HUES48 (cell line): ENCODE data around the gene KLHL14.
A peak's percentile ranks its signal among the peaks of the same experiment; 100 is the strongest.

ENCODE experiments used
- H3K27ac ChIP-seq: one replicate; pipeline ENCODE4 v1.7.0; 2013; ENCODE audit warnings: low read depth, low read length, inconsistent platforms
- H3K27me3 ChIP-seq: 2 replicates; pipeline ENCODE4 v1.6.1; 2013; ENCODE audit warnings: mild to moderate bottlenecking, low read length; ENCODE audit not compliant: control insufficient read depth, insufficient read depth
- H3K36me3 ChIP-seq: 2 replicates; pipeline ENCODE4 v1.6.1; 2013; ENCODE audit warnings: low read length; ENCODE audit not compliant: control insufficient read depth, insufficient read depth
- H3K4me1 ChIP-seq: 2 replicates; pipeline ENCODE4 v1.6.1; 2013; ENCODE audit warnings: mild to moderate bottlenecking, low read length; ENCODE audit not compliant: control insufficient read depth, insufficient read depth
- H3K4me3 ChIP-seq: 2 replicates; pipeline ENCODE4 v1.5.1; 2013; ENCODE audit warnings: mild to moderate bottlenecking, low read depth, low read length
- H3K9ac ChIP-seq: 2 replicates; pipeline ENCODE4 v1.6.1; 2013; ENCODE audit warnings: mild to moderate bottlenecking, low read depth, low read length, moderate library complexity
- H3K9me3 ChIP-seq: 2 replicates; pipeline ENCODE4 v1.6.1; 2013; ENCODE audit warnings: low read length; ENCODE audit not compliant: control insufficient read depth, insufficient read depth

Gene KLHL14

GRCh38 chr18:32753656-32754260 is 19.1 kb downstream of the KLHL14 start:
- H3K9ac ChIP-seq = no peak overlapping the region
- peaks cover 24% of the 10 kb centered on the region for H3K4me1 ChIP-seq
- no peaks in the 10 kb centered on the region for H3K9me3 ChIP-seq
- no peaks in the 10 kb centered on the region for H3K36me3 ChIP-seq
- no peaks in the 10 kb centered on the region for H3K27me3 ChIP-seq
- H3K27ac ChIP-seq = peak overlapping the region; percentile 87
- H3K4me3 ChIP-seq = no peak overlapping the region

DNA sequence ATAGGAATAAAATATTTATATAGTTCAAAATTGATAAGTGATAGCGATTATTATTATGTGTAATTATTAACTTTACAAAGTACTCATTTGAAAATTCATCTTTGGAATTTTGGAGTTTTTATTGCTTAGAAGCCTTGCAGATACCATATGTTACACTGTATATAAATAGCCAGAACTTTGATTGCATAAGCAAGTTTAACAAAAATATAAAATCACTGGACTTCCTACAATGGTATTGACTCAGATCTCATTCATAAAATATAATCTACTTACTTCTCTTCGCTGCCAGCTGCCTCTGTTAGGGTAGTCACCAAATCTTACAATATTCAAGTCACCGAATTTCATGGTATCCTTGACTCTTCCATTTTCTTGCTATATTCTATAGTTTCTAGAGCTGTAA is 22.5 kb downstream of the KLHL14 start:
- Histone ChIP-seq H3K27me3 (no peaks in the 10 kb centered on the region), H3K9me3 (no peaks in the 10 kb centered on the region), H3K27ac (no peak overlapping the region), H3K36me3 (no peaks in the 10 kb centered on the region), H3K9ac (no peak overlapping the region), H3K4me1 (peaks cover 16% of the 10 kb centered on the region), H3K4me3 (no peak overlapping the region)

- H3K27ac ChIP-seq = no peak overlapping the region
- peaks cover 10% of the 10 kb centered on the region for H3K4me1 ChIP-seq
- no peaks in the 10 kb centered on the region for H3K9me3 ChIP-seq
- H3K36me3 ChIP-seq = no peaks in the 10 kb centered on the region
- no peak overlapping the region for H3K4me3 ChIP-seq
- no peak overlapping the region for H3K9ac ChIP-seq
- no peaks in the 10 kb centered on the region for H3K27me3 ChIP-seq
Observed at GRCh38 chr18:32749809-32750208, 23.0 kb downstream of the KLHL14 start.

GRCh38 chr18:32742579-32742978 is 30.2 kb downstream of the KLHL14 start:
- Histone ChIP-seq H3K4me1 (peaks cover 27% of the 10 kb centered on the region), H3K27ac (peak overlapping the region; percentile 26), H3K4me3 (no peak overlapping the region), H3K36me3 (no peaks in the 10 kb centered on the region), H3K27me3 (no peaks in the 10 kb centered on the region), H3K9me3 (no peaks in the 10 kb centered on the region), H3K9ac (no peak overlapping the region)

DNA sequence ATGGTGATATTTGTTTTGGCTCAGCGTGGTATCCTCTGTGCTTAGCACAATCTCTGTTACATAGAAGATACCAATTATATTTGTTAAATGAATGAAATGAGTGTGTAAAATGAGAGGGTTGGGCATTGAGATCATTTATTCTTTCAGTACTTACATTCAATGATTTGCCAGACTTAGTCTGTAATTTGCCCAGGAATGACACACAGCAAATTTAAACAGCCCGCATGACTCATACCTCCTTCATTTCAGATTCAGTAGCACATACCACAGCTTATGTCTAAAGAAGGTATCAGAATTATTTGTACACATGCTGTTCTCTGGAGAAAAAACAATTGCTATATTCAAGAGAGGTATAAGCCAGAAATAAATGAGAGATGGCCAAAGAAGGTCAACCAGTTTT is 37.0 kb downstream of the KLHL14 start:
- H3K36me3 ChIP-seq = no peaks in the 10 kb centered on the region
- H3K27ac ChIP-seq = no peak overlapping the region
- no peaks in the 10 kb centered on the region for H3K27me3 ChIP-seq
- H3K4me3 ChIP-seq = no peak overlapping the region
- H3K9me3 ChIP-seq = no peaks in the 10 kb centered on the region
- 0 out of 2 replicates have a peak, but pooled peaks cover 2% of the 10 kb centered on the region for H3K4me1 ChIP-seq
- no peak overlapping the region for H3K9ac ChIP-seq

- H3K36me3 ChIP-seq = no peaks in the 10 kb centered on the region
- H3K4me3 ChIP-seq = no peak overlapping the region
- H3K27ac ChIP-seq = no peak overlapping the region
- no peaks in the 10 kb centered on the region for H3K9me3 ChIP-seq
- H3K9ac ChIP-seq = no peak overlapping the region
- H3K4me1 ChIP-seq = peaks cover 14% of the 10 kb centered on the region
- H3K27me3 ChIP-seq = no peaks in the 10 kb centered on the region
Observed at GRCh38 chr18:32734442-32734841, 38.4 kb downstream of the KLHL14 start.

- Histone ChIP-seq H3K27me3 (no peaks in the 10 kb centered on the region), H3K36me3 (no peaks in the 10 kb centered on the region), H3K9me3 (no peaks in the 10 kb centered on the region), H3K4me3 (no peak overlapping the region), H3K27ac (no peak overlapping the region), H3K9ac (no peak overlapping the region), H3K4me1 (peaks cover 25% of the 10 kb centered on the region)
Observed at GRCh38 chr18:32732165-32732564, 40.7 kb downstream of the KLHL14 start.

DNA sequence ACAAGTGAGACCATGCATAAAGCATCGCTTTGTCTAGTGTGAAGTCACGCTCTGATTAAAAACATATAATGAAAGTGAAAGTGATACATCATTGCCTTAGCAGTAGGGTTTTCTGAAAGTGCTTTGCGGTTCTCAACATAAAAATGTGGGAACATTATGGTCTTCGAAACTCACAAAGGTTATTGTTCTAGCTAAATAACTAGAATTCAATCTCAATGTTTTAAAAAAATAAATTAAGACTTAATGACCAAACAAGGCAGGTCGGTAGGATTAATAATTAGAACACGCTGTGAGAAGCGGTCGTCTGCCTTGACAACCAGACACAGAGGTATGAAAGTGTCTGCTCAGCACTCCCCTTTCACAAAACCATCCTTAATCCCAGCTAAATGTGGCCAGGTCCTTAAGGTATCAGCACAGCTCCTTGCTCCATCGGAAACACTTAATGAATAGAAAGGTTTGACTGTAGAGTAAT is 42.2 kb downstream of the KLHL14 start:
- Histone ChIP-seq H3K9ac (no peak overlapping the region), H3K4me1 (peaks cover 25% of the 10 kb centered on the region), H3K27ac (no peak overlapping the region), H3K9me3 (no peaks in the 10 kb centered on the region), H3K36me3 (no peaks in the 10 kb centered on the region), H3K4me3 (no peak overlapping the region), H3K27me3 (no peaks in the 10 kb centered on the region)

GRCh38 chr18:32730068-32730467 is 42.8 kb downstream of the KLHL14 start:
- Histone ChIP-seq H3K9me3 (no peaks in the 10 kb centered on the region), H3K4me1 (peaks cover 25% of the 10 kb centered on the region), H3K9ac (no peak overlapping the region), H3K27ac (no peak overlapping the region), H3K27me3 (no peaks in the 10 kb centered on the region), H3K36me3 (no peaks in the 10 kb centered on the region), H3K4me3 (no peak overlapping the region)

GRCh38 chr18:32724071-32724749 is 48.6 kb downstream of the KLHL14 start:
- Histone ChIP-seq H3K4me3 (no peak overlapping the region), H3K27ac (no peak overlapping the region), H3K36me3 (no peaks in the 10 kb centered on the region), H3K27me3 (no peaks in the 10 kb centered on the region), H3K9ac (no peak overlapping the region), H3K9me3 (no peaks in the 10 kb centered on the region), H3K4me1 (peaks cover 11% of the 10 kb centered on the region; the same call in 1 of the 2 replicates)

GRCh38 chr18:32722279-32722678 is 50.5 kb downstream of the KLHL14 start:
- Histone ChIP-seq H3K27ac (no peak overlapping the region), H3K9ac (no peak overlapping the region), H3K36me3 (no peaks in the 10 kb centered on the region), H3K27me3 (no peaks in the 10 kb centered on the region), H3K4me1 (no peaks in the 10 kb centered on the region), H3K9me3 (no peaks in the 10 kb centered on the region), H3K4me3 (no peak overlapping the region)
